HG03439 (cell line): ENCODE results near the gene VPS37B.

ENCODE experiments used
- ATAC-seq: cut with Tn5 transposase; IDR thresholded peaks from one replicate; pipeline ENCODE4 v1.9.1; 2021; ENCODE audit warnings: mild to moderate bottlenecking, moderate library complexity; ENCODE audit not compliant: unreplicated experiment

VPS37B gene

DNA sequence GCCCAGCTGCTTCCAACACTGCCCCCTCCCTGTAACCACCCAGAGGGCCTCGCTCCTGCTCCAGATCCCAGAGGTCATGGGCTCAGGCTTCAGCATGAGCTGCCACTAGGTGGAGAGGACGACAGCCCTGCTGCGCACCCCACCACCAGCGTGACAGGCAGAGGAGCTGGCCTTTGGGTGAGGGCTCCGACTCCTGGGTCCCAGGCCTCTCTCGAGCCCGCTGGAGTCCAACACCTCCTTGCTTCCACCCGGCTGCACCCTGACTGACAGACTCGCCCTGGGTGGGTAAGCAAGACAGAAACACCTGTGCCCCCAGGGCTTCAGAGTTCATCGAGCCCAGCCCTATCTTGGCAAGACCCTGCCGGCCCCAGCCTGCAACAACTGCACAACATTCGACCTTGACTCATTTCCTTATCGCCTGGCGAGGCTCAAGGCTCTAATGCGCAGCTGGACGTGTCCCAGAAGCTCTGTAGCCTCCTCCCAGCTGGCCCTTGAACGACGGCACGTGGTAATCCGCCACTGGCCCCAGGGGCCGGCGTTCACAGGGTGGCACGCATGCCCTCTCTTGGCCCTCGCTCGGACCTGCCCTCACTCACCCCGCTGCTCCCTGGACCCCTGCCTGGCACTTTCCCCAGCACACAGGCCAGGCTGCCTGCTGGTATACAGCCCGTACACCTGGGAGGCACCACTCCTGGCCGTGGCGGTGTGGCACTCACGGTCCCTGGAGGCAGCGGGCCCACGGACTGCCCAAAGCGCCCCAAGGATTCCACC lies 28.0 kb downstream of the VPS37B start:
- ATAC-seq, result no peak

- no peak for ATAC-seq
These were observed 28.8 kb downstream of the VPS37B start for GRCh38 chr12:122866950-122867607.

DNA sequence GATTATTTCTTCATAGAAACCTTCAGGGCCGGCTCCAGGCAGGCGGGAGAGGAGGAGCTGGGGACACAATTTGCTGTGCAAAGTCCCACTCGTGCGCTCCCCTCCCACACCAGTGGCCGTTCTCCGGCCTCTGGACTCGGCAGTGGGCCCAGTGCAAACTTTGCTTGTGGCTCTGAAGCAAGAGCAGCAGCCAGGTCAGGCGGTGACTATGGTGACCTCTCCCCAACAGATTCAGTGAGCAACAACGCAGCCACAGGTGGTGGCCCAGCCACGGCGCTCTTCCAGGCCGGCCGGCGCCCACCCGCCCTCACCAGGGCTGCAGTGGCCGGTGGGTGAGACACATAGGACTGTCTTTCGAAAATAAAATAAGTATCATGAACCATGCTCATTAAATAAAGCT lies 29.5 kb downstream of the VPS37B start:
- no peak for ATAC-seq

- no peak for ATAC-seq
These were observed 30.4 kb downstream of the VPS37B start for GRCh38 chr12:122865268-122866231.

DNA sequence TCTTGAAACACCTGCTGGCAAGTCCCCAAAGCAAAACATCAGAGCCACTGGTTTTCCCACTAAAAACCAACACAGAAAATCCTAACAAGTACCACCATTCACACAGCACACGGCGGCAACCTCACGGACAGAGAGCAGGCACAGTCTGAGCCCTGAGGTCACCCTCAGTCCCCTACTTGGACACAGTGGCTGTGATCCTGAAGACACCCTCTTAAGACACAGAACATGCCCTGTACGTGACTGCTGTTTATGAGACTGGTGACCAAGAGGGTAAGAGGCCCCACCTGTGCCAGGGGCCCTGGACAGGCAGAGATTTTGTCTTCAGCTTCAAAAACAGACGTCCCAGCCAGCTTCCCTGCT lies 31.1 kb downstream of the VPS37B start:
- ATAC-seq, result no peak

DNA sequence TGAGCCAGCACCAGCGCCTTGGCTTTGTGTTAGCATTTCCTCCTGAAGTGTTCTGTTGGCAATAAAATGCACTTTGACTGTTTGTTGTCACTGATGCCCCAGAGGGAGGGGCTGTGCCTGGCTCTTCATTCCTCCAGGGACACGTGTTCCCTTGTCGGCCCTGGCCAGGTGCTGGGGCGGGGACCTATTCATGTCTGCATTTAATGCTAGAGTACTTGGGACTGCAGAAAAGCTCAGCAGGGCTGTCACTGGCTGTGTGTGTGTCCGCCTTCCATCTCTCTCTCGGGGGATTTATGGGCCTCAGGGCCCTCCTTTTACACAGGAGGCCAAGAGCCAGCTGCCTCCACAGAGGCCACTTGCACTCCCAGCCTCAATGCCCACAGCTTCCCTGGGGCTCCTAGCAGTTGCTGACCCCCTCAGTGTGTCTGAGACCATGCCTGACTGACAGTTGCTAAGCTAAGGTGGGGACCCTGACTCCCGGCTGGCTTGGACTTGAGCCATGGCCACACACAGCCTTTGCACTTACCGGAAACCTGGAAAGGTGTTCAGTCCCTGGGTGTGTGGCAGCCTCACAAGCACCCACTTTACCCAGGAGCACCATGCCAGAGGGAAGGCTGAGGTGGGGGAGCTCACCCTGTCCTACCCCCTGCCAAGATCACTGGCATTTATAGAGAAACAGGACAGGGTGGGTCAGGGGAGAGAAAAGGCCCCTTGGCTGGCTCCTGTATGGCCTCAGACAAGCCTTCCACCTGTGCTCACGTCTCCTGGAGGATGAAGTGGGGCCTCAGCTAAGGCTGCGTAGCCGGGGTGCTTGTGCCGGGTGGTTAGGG lies 32.8 kb downstream of the VPS37B start:
- no peak for ATAC-seq

DNA sequence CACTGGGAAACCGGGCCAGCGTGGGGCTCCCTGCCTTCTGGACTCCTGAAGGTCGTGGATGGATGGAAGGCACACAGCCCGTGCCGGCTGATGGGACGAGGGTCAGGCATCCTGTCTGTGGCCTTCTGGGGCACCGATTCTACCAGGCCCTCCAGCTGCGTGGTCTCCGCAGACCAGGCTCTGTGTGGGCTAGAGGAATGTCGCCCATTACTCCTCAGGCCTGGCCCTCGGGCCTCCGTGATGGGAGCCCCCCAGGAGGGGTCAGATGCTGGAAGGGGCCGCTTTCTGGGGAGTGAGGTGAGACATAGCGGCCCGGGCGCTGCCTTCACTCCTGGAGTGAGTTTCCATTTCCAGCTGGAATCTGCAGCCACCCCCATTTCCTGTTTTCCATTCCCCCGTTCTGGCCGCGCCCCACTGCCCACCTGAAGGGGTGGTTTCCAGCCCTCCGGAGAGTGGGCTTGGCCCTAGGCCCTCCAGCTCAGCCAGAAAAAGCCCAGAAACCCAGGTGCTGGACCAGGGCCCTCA lies 33.8 kb downstream of the VPS37B start:
- ATAC-seq, result no peak

DNA sequence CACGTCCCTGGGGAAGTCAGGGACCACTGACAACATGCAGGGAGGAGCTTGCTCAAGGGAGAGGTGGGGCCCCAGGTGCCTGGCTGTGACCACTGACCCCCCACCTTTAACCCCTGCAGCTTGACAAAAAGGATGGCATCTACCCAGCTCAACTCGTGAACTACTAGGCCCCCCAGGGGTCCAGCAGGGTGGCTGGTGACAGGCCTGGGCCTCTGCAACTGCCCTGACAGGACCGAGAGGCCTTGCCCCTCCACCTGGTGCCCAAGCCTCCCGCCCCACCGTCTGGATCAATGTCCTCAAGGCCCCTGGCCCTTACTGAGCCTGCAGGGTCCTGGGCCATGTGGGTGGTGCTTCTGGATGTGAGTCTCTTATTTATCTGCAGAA lies 34.3 kb downstream of the VPS37B start:
- no peak for ATAC-seq

GRCh38 chr12:122860854-122861586 lies 34.9 kb downstream of the VPS37B start:
- ATAC-seq, result no peak

DNA sequence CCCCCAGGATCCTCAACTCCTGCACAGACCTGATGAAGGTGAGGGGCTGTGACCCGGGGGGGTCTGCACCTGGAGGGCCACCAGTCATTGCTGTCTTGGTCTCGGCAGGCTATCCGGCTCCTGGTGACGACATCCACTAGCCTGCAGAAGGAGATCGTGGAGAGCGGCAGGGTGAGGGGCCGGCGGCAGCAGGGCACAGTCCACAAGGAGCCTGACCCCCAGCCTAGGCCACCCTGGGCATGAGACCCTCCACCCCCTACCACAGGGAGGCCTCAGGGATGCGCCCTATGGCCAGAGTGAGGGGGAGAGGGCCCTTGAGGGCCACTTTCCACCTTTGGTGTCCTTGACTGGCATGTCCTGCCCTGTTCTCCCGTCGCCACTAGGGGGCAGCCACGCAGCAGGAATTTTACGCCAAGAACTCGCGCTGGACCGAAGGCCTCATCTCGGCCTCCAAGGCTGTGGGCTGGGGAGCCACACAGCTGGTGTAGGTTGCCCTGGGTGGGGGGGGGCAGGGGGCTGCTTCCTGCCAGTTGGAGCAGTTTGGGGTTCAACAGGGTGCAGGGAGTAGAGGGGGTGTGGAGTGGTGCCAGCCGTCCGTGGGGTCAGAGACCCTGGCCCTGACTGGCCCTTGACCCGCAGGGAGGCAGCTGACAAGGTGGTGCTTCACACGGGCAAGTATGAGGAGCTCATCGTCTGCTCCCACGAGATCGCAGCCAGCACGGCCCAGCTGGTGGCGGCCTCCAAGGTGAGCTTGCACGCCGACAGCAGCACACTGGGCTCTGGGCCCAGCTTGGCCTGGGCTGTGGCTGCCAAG lies 35.7 kb downstream of the VPS37B start:
- no peak for ATAC-seq

DNA sequence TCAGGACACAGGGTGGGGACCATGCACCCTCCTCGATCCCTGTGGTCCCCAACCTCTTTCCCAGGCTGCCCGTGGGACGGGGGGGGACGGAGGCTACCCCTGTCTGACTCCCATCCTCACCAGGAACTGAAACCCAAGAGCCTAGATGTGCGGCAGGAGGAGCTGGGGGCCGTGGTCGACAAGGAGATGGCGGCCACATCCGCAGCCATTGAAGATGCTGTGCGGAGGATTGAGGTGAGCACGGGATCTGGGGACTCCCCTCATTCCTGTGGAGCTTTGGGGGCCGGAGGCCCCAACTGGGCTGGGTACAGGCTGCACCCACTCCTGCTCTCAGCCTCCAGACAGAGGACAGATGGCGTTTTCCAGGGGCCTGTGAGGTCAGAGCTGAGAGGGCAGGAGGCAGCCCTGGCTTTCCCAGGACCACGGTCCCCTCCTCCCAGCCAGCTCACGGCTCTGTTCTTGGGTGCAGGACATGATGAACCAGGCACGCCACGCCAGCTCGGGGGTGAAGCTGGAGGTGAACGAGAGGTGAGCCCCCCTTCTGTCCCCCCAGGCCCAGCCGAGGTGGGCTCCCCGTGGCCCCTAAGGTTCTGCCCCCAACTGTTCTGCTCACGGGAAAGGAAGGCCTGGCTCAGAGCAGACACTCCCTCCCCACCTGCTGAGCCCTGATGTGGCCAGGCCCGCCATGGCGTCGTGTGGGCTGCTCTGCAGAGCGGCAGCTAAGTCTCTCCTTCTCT lies 36.5 kb downstream of the VPS37B start:
- ATAC-seq, result no peak

GRCh38 chr12:122858591-122859302 lies 37.2 kb downstream of the VPS37B start:
- ATAC-seq, result no peak

GRCh38 chr12:122858171-122858570 lies 37.8 kb downstream of the VPS37B start:
- no peak for ATAC-seq

GRCh38 chr12:122856999-122857671 lies 38.8 kb downstream of the VPS37B start:
- no peak for ATAC-seq

DNA sequence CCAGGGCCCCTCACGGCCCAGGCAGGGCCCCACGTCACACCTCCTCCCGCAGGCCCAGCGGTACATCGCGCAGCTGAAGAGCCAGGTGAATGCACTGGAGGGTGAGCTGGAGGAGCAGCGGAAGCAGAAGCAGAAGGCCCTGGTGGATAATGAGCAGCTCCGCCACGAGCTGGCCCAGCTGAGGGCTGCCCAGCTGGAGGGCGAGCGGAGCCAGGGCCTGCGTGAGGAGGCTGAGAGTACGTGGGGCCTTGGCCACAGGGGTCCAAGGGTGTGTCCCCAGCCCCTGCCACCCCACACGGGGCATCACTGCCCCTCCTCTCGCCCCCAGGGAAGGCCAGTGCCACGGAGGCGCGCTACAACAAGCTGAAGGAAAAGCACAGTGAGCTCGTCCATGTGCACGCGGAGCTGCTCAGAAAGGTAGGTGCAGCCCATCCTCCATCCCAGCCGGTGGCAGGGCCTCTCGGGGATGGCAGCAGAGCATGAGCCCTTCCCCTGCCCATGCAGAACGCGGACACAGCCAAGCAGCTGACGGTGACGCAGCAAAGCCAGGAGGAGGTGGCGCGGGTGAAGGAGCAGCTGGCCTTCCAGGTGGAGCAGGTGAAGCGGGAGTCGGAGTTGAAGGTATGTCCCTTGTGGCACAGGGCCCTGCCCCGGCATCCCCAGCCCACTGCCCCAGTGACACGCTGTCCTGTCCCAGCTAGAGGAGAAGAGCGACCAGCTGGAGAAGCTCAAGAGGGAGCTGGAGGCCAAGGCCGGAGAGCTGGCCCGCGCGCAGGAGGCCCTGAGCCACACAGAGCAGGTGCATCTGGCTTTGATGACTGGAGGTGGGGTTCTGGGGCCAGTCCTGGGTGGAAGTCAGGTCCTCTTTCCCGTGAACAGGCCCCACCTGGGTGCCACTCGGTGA lies 39.7 kb downstream of the VPS37B start:
- ATAC-seq, result no peak
